GM20000 (cell line): ENCODE results near the gene NDP.

ENCODE experiments used
- DNase-seq: peaks from one replicate; pipeline ENCODE4 v3.0.0; 2012; ENCODE audit warnings: low spot score
- CTCF ChIP-seq: IDR thresholded peaks from 2 replicates; pipeline ENCODE4 v1.5.1; 2012; ENCODE audit warnings: mild to moderate bottlenecking, control low read depth; ENCODE audit errors: extremely low read depth, missing control alignments

The NDP gene

GRCh38 chrX:43971966-43972961 is 926 bp downstream of the NDP start:
- no peak for DNase-seq
- no peak for TF ChIP-seq CTCF

DNA sequence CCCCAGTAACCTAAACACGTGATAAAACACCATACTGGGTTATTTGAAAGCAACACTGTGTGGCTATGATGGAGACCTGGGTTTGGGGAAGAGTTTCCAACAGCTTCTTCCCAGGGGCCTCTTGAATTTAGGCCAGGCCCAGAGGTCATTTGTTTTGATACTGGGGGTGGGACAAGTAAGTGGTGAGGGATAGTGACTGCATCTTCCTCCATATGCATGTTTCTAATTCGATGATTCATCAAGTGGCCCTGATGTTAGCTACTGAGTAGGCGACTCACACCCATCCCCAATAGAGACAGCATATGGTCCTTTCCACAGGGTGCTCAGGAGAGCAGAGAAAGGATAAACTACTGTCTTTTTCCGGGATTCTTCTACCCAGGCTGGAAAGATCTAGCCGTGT is 2.7 kb downstream of the NDP start:
- TF ChIP-seq CTCF = no peak
- DNase-seq = no peak

DNA sequence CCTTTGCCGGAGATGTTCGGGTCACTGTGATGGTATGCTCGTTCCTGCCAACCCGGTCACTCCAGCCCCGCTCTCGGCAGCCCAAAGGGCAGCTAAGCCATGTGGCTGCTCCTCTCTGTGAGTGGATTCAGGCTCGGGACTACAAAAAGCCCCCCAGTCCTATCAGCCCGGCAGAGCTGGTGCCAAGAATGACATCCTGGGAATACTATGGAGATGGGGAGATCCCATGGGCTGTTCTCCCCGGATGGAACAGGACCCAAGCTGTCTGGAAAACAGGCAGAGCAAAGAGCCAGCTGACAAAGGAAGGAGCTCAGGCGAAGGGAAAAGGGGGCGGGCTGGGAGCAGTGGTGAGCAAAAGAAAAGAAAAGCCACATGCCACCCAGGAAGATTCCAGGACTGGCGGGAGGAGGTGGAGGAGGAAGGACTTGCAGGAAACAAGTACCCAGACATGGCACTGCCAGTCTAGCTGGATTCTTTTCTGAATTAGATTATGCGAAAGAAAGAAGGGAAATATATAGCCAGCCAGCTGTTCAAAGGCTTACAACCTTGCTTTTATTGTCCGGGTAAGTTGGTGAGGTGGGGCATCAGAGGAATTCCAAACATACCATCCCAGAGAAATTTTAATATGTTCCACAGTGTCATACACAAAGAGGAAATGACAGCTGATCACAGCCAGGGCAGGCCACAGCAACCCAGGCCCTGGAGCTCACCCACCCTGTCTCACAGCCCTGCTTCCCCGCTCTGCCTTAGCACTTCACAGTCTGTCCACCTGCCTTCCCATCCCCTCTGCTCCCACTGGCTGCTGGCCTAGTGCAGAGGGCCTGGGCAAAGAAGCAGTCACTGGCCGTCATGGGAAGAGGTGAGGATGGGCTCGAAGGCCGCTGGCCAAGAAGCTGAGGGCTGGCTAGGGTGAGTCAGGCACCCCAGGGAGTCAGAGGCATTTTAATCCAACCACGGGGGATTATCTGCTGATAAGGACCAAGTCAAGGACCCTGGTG is 3.4 kb downstream of the NDP start:
- no peak for DNase-seq
- no peak for TF ChIP-seq CTCF

DNA sequence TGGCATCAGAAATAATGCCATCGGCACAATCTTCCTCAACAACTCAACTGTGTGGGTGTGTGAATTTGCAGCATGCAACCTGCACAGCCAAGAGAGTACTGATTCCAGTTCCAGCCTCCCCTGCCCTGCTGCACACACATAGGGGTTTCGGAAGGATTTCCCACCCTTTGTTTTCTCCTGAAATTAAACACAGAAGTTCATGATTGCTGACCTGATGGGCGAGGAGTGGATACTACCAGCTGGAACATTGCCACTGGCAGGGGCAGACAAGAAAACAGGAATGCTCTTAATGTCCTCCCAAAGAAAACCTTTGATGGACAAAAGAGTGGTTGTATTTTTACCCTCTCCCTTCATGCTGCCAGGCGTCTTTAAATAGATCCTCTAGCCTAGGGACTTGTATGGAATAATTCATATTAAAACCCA is 4.8 kb downstream of the NDP start:
- DNase-seq = no peak
- TF ChIP-seq CTCF = no peak

DNA sequence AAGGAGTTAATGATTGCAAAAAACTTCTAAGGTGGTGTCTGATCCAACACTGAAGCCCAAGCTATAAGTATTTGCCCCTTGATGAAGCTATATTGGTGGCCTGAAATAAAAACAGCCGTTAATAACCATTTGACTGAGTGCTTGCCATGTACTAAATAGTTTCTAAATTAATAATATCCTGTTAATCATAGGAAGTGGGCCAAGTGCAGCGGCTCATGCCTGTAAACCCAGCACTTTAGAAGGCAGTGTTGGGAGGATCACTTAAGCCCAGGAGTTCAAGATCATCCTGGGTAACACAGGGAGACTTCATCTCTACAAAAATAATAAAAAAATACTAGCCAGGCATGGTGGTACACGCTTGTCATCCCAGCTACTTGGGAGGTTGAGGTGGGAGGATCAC is 8.3 kb downstream of the NDP start:
- TF ChIP-seq CTCF = no peak
- DNase-seq = no peak

DNA sequence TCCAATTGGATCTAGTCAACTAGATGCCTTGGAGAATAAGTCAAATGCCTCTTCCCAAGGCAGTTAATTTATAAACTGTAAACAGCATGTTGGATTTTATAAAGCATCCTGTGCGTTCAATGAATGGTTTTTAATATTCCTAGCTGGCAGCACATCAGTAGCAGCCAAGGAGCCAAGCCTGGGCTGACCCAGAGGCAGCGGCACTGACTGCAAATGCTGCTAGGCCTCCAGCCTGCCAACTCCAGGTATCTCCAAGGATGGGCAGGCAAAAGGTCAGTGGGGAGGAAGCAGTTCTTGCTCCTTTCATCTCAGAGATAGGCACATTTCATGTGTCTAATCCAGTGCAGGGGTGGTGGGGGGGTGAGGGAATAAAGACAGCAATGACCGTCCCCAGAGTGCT is 9.5 kb downstream of the NDP start:
- no peak for TF ChIP-seq CTCF
- no peak for DNase-seq
